Neutrophil (primary cell): Measurements from ENCODE around the gene EP400.

ENCODE experiments used
- H3K27ac ChIP-seq: fragments of 200-600 bp; sonication (generic); 2 replicates; pipeline ENCODE4 v1.5.1; 2016; ENCODE audit warnings: mild to moderate bottlenecking, moderate library complexity
- H3K27me3 ChIP-seq: fragments of 200-600 bp; sonication (generic); 2 replicates; pipeline ENCODE4 v1.6.0; 2016; ENCODE audit warnings: mild to moderate bottlenecking
- H3K36me3 ChIP-seq: fragments of 200-600 bp; sonication (generic); 2 replicates; pipeline ENCODE4 v1.5.1; 2017
- H3K4me1 ChIP-seq, 2 experiments: fragments of 200-600 bp in 1 of 2; sonication (generic) in 1 of 2; 1 replicate in 1 of 2; 2 replicates in 1 of 2; pipeline versions ENCODE4 v1.5.1 to v1.6.1; 2013 to 2016; ENCODE audit warnings: low read depth in 1 of 2, low read length in 1 of 2, mild to moderate bottlenecking in 1 of 2, moderate library complexity in 1 of 2; ENCODE audit not compliant: control insufficient read depth in 1 of 2, insufficient read depth in 1 of 2
- H3K4me3 ChIP-seq, 2 experiments: fragments of 200-600 bp in 1 of 2; sonication (generic) in 1 of 2; 1 replicate in 1 of 2; 2 replicates in 1 of 2; pipeline ENCODE4 v1.5.1; 2013 to 2016; ENCODE audit warnings: low read depth in 1 of 2, low read length in 1 of 2, mild to moderate bottlenecking in 1 of 2, moderate library complexity in 1 of 2
- H3K9me3 ChIP-seq: fragments of 200-600 bp; sonication (generic); 2 replicates; pipeline ENCODE4 v1.5.1; 2016
- CTCF ChIP-seq: fragments of 200-600 bp; sonication (generic); IDR thresholded peaks from 2 replicates; pipeline ENCODE4 v1.5.1; 2016; ENCODE audit warnings: antibody characterized with exemption

Gene EP400

GRCh38 chr12:132029503-132030300 lies 80.0 kb downstream of the EP400 start:
- no peak overlapping the region for H3K4me3 ChIP-seq
- H3K36me3 ChIP-seq: peaks cover 98% of the 10 kb centered on the region
- no peak overlapping the region for H3K27ac ChIP-seq
- TF ChIP-seq CTCF: no peak
- H3K4me1 ChIP-seq: peaks cover 3 to 6% of the 10 kb centered on the region in 2 experiments
- no peaks in the 10 kb centered on the region for H3K27me3 ChIP-seq
- no peaks in the 10 kb centered on the region for H3K9me3 ChIP-seq

GRCh38 chr12:132030367-132031038 lies 80.8 kb downstream of the EP400 start:
- Histone ChIP-seq H3K27me3 (no peaks in the 10 kb centered on the region), H3K4me3 (no peak overlapping the region), H3K27ac (no peak overlapping the region), H3K9me3 (no peaks in the 10 kb centered on the region), H3K36me3 (peaks cover 99% of the 10 kb centered on the region), H3K4me1 (peaks cover 3 to 6% of the 10 kb centered on the region in 2 experiments)
- no peak for TF ChIP-seq CTCF

- Histone ChIP-seq H3K4me3 (no peak overlapping the region), H3K27ac (no peak overlapping the region), H3K36me3 (peaks cover 100% of the 10 kb centered on the region), H3K4me1 (no peaks in the 10 kb centered on the region), H3K27me3 (no peaks in the 10 kb centered on the region), H3K9me3 (no peaks in the 10 kb centered on the region)
- no peak for TF ChIP-seq CTCF
Measured at GRCh38 chr12:132033627-132034026, 83.9 kb downstream of the EP400 start.

GRCh38 chr12:132036063-132036683 lies 86.4 kb downstream of the EP400 start:
- Histone ChIP-seq H3K36me3 (peaks cover 96% of the 10 kb centered on the region), H3K27me3 (no peaks in the 10 kb centered on the region), H3K4me3 (no peak overlapping the region), H3K27ac (no peak overlapping the region), H3K9me3 (no peaks in the 10 kb centered on the region), H3K4me1 (no peaks in the 10 kb centered on the region)
- TF ChIP-seq CTCF: no peak

- no peak overlapping the region for H3K4me3 ChIP-seq
- no peak for TF ChIP-seq CTCF
- H3K27ac ChIP-seq: no peak overlapping the region
- no peaks in the 10 kb centered on the region for H3K27me3 ChIP-seq
- no peaks in the 10 kb centered on the region for H3K9me3 ChIP-seq
- no peaks in the 10 kb centered on the region for H3K4me1 ChIP-seq
- peaks cover 94% of the 10 kb centered on the region for H3K36me3 ChIP-seq
Measured at GRCh38 chr12:132040906-132041606, 91.3 kb downstream of the EP400 start.
